HCEC 1CT (cell line): ENCODE data around the gene MDFIC2.
"Not testable (repeated sequence)": the region's sequence is repeated elsewhere in the genome, so short reads cannot be mapped to it uniquely, and the experiment has no call there.

Experiments used
- DNase-seq: peaks from one replicate; pipeline ENCODE4 v3.0.0-alpha.2; 2017

MDFIC2 gene

GRCh38 chr3:70312336-70312735, at the start of gene MDFIC2:
MDFIC2 (minus strand) TSS chr3:70312638; CDS start chr3:70311973, 665 bp downstream.
- DNase-seq: no peak

GRCh38 chr3:70360979-70361760, 48.7 kb upstream of the MDFIC2 start:
- DNase-seq: peak; percentile 1

- no peak for DNase-seq
Measured at GRCh38 chr3:70359711-70360110, 47.3 kb upstream of the MDFIC2 start.

- peak; percentile 1 for DNase-seq
Measured at GRCh38 chr3:70358978-70359580, 46.6 kb upstream of the MDFIC2 start.

- DNase-seq: no peak
Measured at GRCh38 chr3:70352215-70352614, 39.8 kb upstream of the MDFIC2 start.

GRCh38 chr3:70342149-70342548, 29.7 kb upstream of the MDFIC2 start:
- DNase-seq: no peak

- DNase-seq: not testable (repeated sequence)
Measured at GRCh38 chr3:70336885-70337284, 24.4 kb upstream of the MDFIC2 start.

- DNase-seq: no peak
Measured at GRCh38 chr3:70333080-70333479, 20.6 kb upstream of the MDFIC2 start.

- DNase-seq: no peak
Measured at GRCh38 chr3:70315021-70315420, 2.6 kb upstream of the MDFIC2 start.

- DNase-seq: no peak
Measured at GRCh38 chr3:70310809-70311208, 1.6 kb downstream of the MDFIC2 start.

- DNase-seq: no peak
Measured at GRCh38 chr3:70309591-70309990, 2.8 kb downstream of the MDFIC2 start.

- DNase-seq: no peak
Measured at GRCh38 chr3:70308760-70309159, 3.7 kb downstream of the MDFIC2 start.

- DNase-seq: no peak
Measured at GRCh38 chr3:70306736-70307135, 5.7 kb downstream of the MDFIC2 start.

- no peak for DNase-seq
Measured at GRCh38 chr3:70298385-70298784, 14.1 kb downstream of the MDFIC2 start.

- no peak for DNase-seq
Measured at GRCh38 chr3:70291097-70291482, 21.3 kb downstream of the MDFIC2 start.

GRCh38 chr3:70290431-70291096, 21.9 kb downstream of the MDFIC2 start:
- not testable (repeated sequence) for DNase-seq

- no peak for DNase-seq
Measured at GRCh38 chr3:70281663-70282062, 30.8 kb downstream of the MDFIC2 start.

- no peak for DNase-seq
Measured at GRCh38 chr3:70277304-70277703, 35.1 kb downstream of the MDFIC2 start.

GRCh38 chr3:70276901-70277300, 35.5 kb downstream of the MDFIC2 start:
- DNase-seq: no peak

GRCh38 chr3:70273492-70273891, 38.9 kb downstream of the MDFIC2 start:
- no peak for DNase-seq

GRCh38 chr3:70272798-70273197, 39.6 kb downstream of the MDFIC2 start:
- no peak for DNase-seq

GRCh38 chr3:70264122-70264780, 48.2 kb downstream of the MDFIC2 start:
- no peak for DNase-seq

GRCh38 chr3:70261283-70261682, 51.2 kb downstream of the MDFIC2 start:
- DNase-seq: no peak

GRCh38 chr3:70256566-70256965, 55.9 kb downstream of the MDFIC2 start:
- DNase-seq: no peak
